NOMO-1 (cell line): ENCODE results near the gene TP53TG5.
"Not testable (repeated sequence)": the region's sequence is repeated elsewhere in the genome, so short reads cannot be mapped to it uniquely, and the experiment has no call there.

Experiments used
- DNase-seq, 2 experiments: peaks; one replicate each; lab custom pipeline; 2025; ENCODE audit not compliant: unreplicated experiment in 2 of 2; lab: John Stamatoyannopoulos, UW

Gene TP53TG5

GRCh38 chr20:45368221-45368980 lies 9.7 kb downstream of the TP53TG5 start:
- peak; percentile 81 to 97 for DNase-seq

- DNase-seq = no peak
These were observed 11.0 kb downstream of the TP53TG5 start for GRCh38 chr20:45367126-45367525.

- DNase-seq = no peak
These were observed 11.5 kb downstream of the TP53TG5 start for GRCh38 chr20:45366631-45367030.

- no peak for DNase-seq
These were observed 11.9 kb downstream of the TP53TG5 start for GRCh38 chr20:45366192-45366591.

- no peak for DNase-seq
These were observed 12.6 kb downstream of the TP53TG5 start for GRCh38 chr20:45365444-45365970.

- DNase-seq = no peak
These were observed 14.3 kb downstream of the TP53TG5 start for GRCh38 chr20:45363611-45364492.

- peak; percentile 97 to 99 for DNase-seq
These were observed 15.1 kb downstream of the TP53TG5 start, which contains the start of gene SYS1 for GRCh38 chr20:45362804-45363610. TSS of gene SYS1 (plus strand) at chr20:45363156. CDS start at chr20:45363532, 376 bp downstream.

GRCh38 chr20:45361793-45362192 lies 16.3 kb downstream of the TP53TG5 start:
- peak in 1 of 2 experiments; percentile 35 for DNase-seq

- no peak for DNase-seq
These were observed 18.5 kb downstream of the TP53TG5 start for GRCh38 chr20:45359406-45360148.

- no peak for DNase-seq
These were observed 19.1 kb downstream of the TP53TG5 start for GRCh38 chr20:45359069-45359405.

- no peak for DNase-seq
These were observed 19.6 kb downstream of the TP53TG5 start for GRCh38 chr20:45358282-45359068.

- DNase-seq = no peak
These were observed 22.7 kb downstream of the TP53TG5 start for GRCh38 chr20:45355209-45356084.

GRCh38 chr20:45354423-45355208 lies 23.5 kb downstream of the TP53TG5 start:
- DNase-seq = no peak

GRCh38 chr20:45353746-45354145 lies 24.4 kb downstream of the TP53TG5 start:
- no peak for DNase-seq

- DNase-seq = no peak
These were observed 25.4 kb downstream of the TP53TG5 start for GRCh38 chr20:45352729-45353128.

- not testable (repeated sequence) for DNase-seq
These were observed 27.3 kb downstream of the TP53TG5 start for GRCh38 chr20:45350795-45351194.

- peak in 1 of 2 experiments; percentile 19 for DNase-seq
These were observed 27.9 kb downstream of the TP53TG5 start for GRCh38 chr20:45350217-45350616.
